HCT116 (cell line): ENCODE measurements around the gene ALDH16A1. TPM values are rescaled to one million over a fixed set of nuclear protein-coding genes. Genes with fewer than 3 reads are reported as not detected.

Experiments
- ATAC-seq: fragments of 200-7000 bp; cut with Tn5 transposase; 2 replicates; pipeline ENCODE4 v1.9.1; 2020; ENCODE audit warnings: mild to moderate bottlenecking, moderate library complexity
- BruUV-seq: library from RNA; stranded (reverse); fragments of 400-500 nt; replicated peaks from 2 replicates; lab custom pipeline; 2021; lab: Mats Ljungman, UMichigan
- CTCF ChIA-PET: fragments of 300-600 bp; sonication (Branson Sonifier 250); formaldehyde crosslinking; loops from one replicate; lab custom pipeline; 2021; ENCODE audit warnings: antibody characterized with exemption; lab: Charles Lee
- POLR2A ChIA-PET: fragments of 300-600, 350-600 bp; sonication (Branson Sonifier 250); formaldehyde crosslinking; loops from one replicate; lab custom pipeline; 2021; ENCODE audit warnings: antibody characterized with exemption; lab: Charles Lee
- RAD21 ChIA-PET, 2 experiments: fragments of 300-600 bp; sonication (Branson Sonifier 250); formaldehyde crosslinking; loops; one replicate each; lab custom pipeline; 2023; ENCODE audit warnings: low total read pairs in 2 of 2; ENCODE audit not compliant: uncharacterized antibody in 2 of 2, unreplicated experiment in 2 of 2, low non-redundant PET in 1 of 2; lab: Charles Lee
- DNase-seq: peaks from one replicate; pipeline ENCODE4 v3.0.0-alpha.2; 2010; ENCODE audit warnings: low read depth, low spot score
- H2AFZ ChIP-seq: fragments of 200-600 bp; shearing (Covaris generic), sonication (generic); 2 replicates; pipeline ENCODE4 v1.6.1; 2017; ENCODE audit warnings: low read depth, mixed run types, mixed read lengths, antibody characterized with exemption, low read length; ENCODE audit not compliant: poor library complexity, severe bottlenecking
- H3K27ac ChIP-seq: 2 replicates; pipeline ENCODE4 v1.5.1; 2012; ENCODE audit warnings: low read depth, low read length
- H3K27me3 ChIP-seq: fragments of 200-600 bp; sonication (generic); 2 replicates; pipeline ENCODE4 v1.6.1; 2016; ENCODE audit warnings: mixed run types, low read length, mixed read lengths; ENCODE audit not compliant: insufficient read depth
- H3K36me3 ChIP-seq, 2 experiments: fragments of 200-500 bp in 1 of 2; fragments of 200-600 bp in 1 of 2; sonication (Bioruptor generic) in 1 of 2; sonication (generic) in 1 of 2; 2 replicates each; pipeline versions ENCODE4 v1.5.1 to v1.6.1; 2014 to 2016; ENCODE audit warnings: low read length in 2 of 2, inconsistent platforms in 1 of 2, mixed read lengths in 1 of 2, mixed run types in 1 of 2; ENCODE audit not compliant: insufficient read depth in 2 of 2, control insufficient read depth in 1 of 2
- H3K4me1 ChIP-seq, 2 experiments: fragments of 200-600 bp in 1 of 2; sonication (generic) in 1 of 2; 2 replicates each; pipeline versions ENCODE4 v1.5.1 to v1.6.1; 2012 to 2017; ENCODE audit warnings: low read length in 2 of 2, inconsistent platforms in 1 of 2, mild to moderate bottlenecking in 1 of 2, mixed read lengths in 1 of 2, mixed run types in 1 of 2, moderate library complexity in 1 of 2; ENCODE audit not compliant: insufficient read depth in 2 of 2, control insufficient read depth in 1 of 2
- H3K4me2 ChIP-seq: fragments of 200-600 bp; sonication (generic); 2 replicates; pipeline ENCODE4 v1.6.1; 2017; ENCODE audit warnings: mixed run types, low read length, mixed read lengths
- H3K4me3 ChIP-seq, 2 experiments: fragments of 200-600 bp in 1 of 2; sonication (generic) in 1 of 2; replicated peaks in 1 of 2; 2 replicates each; pipeline ENCODE4 v1.5.1; 2011 to 2016; ENCODE audit warnings: low read length in 2 of 2, control low read depth in 1 of 2, low read depth in 1 of 2, mild to moderate bottlenecking in 1 of 2, mixed read lengths in 1 of 2, mixed run types in 1 of 2
- H3K79me2 ChIP-seq: fragments of 200-600 bp; sonication (generic); 2 replicates; pipeline ENCODE4 v1.6.1; 2017; ENCODE audit warnings: mild to moderate bottlenecking, mixed run types, low read length, moderate library complexity, mixed read lengths; ENCODE audit not compliant: insufficient read depth
- H3K9ac ChIP-seq: fragments of 200-600 bp; sonication (generic); 2 replicates; pipeline ENCODE4 v1.6.1; 2016; ENCODE audit warnings: low read length, mixed read lengths
- H3K9me2 ChIP-seq: fragments of 200-600 bp; sonication (generic), shearing (Covaris generic); 2 replicates; pipeline ENCODE4 v1.6.1; 2017; ENCODE audit warnings: mixed run types, mild to moderate bottlenecking, moderate library complexity; ENCODE audit not compliant: insufficient read depth
- H3K9me3 ChIP-seq, 2 experiments: fragments of 200-500 bp in 1 of 2; fragments of 200-600 bp in 1 of 2; sonication (Bioruptor generic) in 1 of 2; sonication (generic) in 1 of 2; 2 replicates each; pipeline ENCODE4 v1.6.1; 2014 to 2017; ENCODE audit warnings: low read length in 2 of 2, mixed read lengths in 2 of 2, inconsistent platforms in 1 of 2, low read depth in 1 of 2, mild to moderate bottlenecking in 1 of 2, mixed run types in 1 of 2, moderate library complexity in 1 of 2; ENCODE audit not compliant: control insufficient read depth in 1 of 2, insufficient read depth in 1 of 2
- H4K20me1 ChIP-seq: fragments of 200-600 bp; sonication (generic), shearing (Covaris generic); 2 replicates; pipeline ENCODE4 v1.6.1; 2017; ENCODE audit warnings: mixed run types, mild to moderate bottlenecking, moderate library complexity; ENCODE audit not compliant: insufficient read depth
- CBX3 ChIP-seq: IDR thresholded peaks from 2 replicates; pipeline ENCODE4 v1.6.1; 2012; ENCODE audit warnings: low read depth
- CEBPB ChIP-seq: IDR thresholded peaks from 2 replicates; pipeline ENCODE4 v1.6.1; 2012; ENCODE audit warnings: low read depth
- EGR1 ChIP-seq: IDR thresholded peaks from 2 replicates; pipeline ENCODE4 v1.6.1; 2012; ENCODE audit warnings: low read depth
- ELF1 ChIP-seq: IDR thresholded peaks from 2 replicates; pipeline ENCODE4 v1.6.1; 2012; ENCODE audit warnings: low read depth, borderline replicate concordance
- EZH2 ChIP-seq: fragments of 200-600 bp; sonication (generic); IDR thresholded peaks from 2 replicates; pipeline ENCODE4 v1.6.1; 2017; ENCODE audit warnings: antibody characterized with exemption, mixed run types
- EZH2phosphoT487 ChIP-seq: fragments of 200-600 bp; IDR thresholded peaks from 2 replicates; pipeline ENCODE4 v1.6.1; 2018; ENCODE audit warnings: antibody characterized with exemption, borderline replicate concordance
- FOSL1 ChIP-seq: IDR thresholded peaks from 2 replicates; pipeline ENCODE4 v1.6.1; 2012; ENCODE audit warnings: low read depth
- JUND ChIP-seq: IDR thresholded peaks from 2 replicates; pipeline ENCODE4 v1.6.1; 2012
- MAX ChIP-seq: IDR thresholded peaks from 2 replicates; pipeline ENCODE4 v1.6.1; 2012
- POLR2A ChIP-seq: IDR thresholded peaks from 2 replicates; pipeline ENCODE4 v1.7.0; 2011; ENCODE audit warnings: borderline replicate concordance; ENCODE audit not compliant: insufficient read depth, insufficient read length; ENCODE audit errors: extremely low read depth
- POLR2AphosphoS5 ChIP-seq: IDR thresholded peaks from 2 replicates; pipeline ENCODE4 v1.6.1; 2011; ENCODE audit warnings: mild to moderate bottlenecking, low read depth, low read length, moderate library complexity
- RAD21 ChIP-seq: IDR thresholded peaks from 2 replicates; pipeline ENCODE4 v1.6.1; 2012; ENCODE audit warnings: low read depth, mild to moderate bottlenecking
- SIN3A ChIP-seq: IDR thresholded peaks from 2 replicates; pipeline ENCODE4 v1.6.1; 2012; ENCODE audit warnings: low read depth
- SP1 ChIP-seq: IDR thresholded peaks from 2 replicates; pipeline ENCODE4 v1.6.1; 2012; ENCODE audit warnings: low read depth
- SRF ChIP-seq: IDR thresholded peaks from 2 replicates; pipeline ENCODE4 v1.6.1; 2012; ENCODE audit warnings: low read depth
- YY1 ChIP-seq: IDR thresholded peaks from 2 replicates; pipeline ENCODE4 v1.6.1; 2011; ENCODE audit warnings: low read length, low read depth, moderate library complexity, mild to moderate bottlenecking; ENCODE audit not compliant: insufficient replicate concordance; ENCODE audit errors: extremely low read depth
- ZNF274 ChIP-seq: fragments of 200-500 bp; sonication (Bioruptor generic); IDR thresholded peaks from 2 replicates; pipeline ENCODE4 v1.6.1; 2014; ENCODE audit warnings: mild to moderate bottlenecking, low read depth, low read length, inconsistent platforms
- intact Hi-C: fragments of 100-400 bp; cut with micrococcal nuclease; formaldehyde crosslinking; loops from 2 replicates; pipeline ENCODE4 v1.10.0; 2022
- total RNA-seq: library from RNA; stranded (reverse); gene quantifications from one replicate; pipeline ENCODE4 v1.2.1, GENCODE V29; 2021; ENCODE audit not compliant: unreplicated experiment
- TF ChIP-seq, protein P1 (sequence below), 3 experiments: fragments of 200-600 bp in 1 of 3; sonication (generic) in 1 of 3; IDR thresholded peaks in 2 of 3; conservative IDR thresholded peaks in 1 of 3; 2 replicates each; pipeline ENCODE4 v1.5.1; 2012 to 2017; ENCODE audit warnings: low read depth in 2 of 3, low read length in 2 of 3, antibody characterized with exemption in 1 of 3, borderline replicate concordance in 1 of 3, control low read depth in 1 of 3, mild to moderate bottlenecking in 1 of 3, mixed read lengths in 1 of 3, mixed run types in 1 of 3, moderate library complexity in 1 of 3; ENCODE audit not compliant: insufficient read depth in 1 of 3
- TF ChIP-seq, protein P2 (sequence below): IDR thresholded peaks from 2 replicates; pipeline ENCODE4 v1.6.1; 2012
- TF ChIP-seq, protein P3 (sequence below): IDR thresholded peaks from 2 replicates; pipeline ENCODE4 v1.6.1; 2012; ENCODE audit warnings: low read depth

ALDH16A1 gene
- total RNA-seq, 1 experiment from 2014 or later = 22.8 TPM

DNA sequence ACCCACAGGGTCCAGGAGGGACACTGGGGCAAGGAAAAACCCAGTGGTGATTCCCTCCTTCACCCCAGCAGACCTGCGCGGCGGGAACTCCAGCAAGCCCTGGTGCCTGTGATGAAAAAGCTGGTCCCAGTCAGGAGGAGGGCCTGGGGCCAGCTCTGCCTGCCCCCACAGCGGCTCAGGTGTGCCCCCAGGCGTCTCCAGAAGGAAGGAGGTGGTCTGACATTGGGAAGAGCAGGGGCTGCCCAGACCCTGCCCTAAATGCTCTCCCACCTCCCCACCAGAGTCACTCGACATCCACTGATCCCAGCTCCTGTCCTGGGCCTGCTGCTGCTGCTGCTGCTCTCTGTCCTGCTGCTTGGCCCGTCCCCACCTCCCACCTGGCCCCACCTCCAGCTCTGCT is 35.9 kb upstream of the ALDH16A1 start (continued):
- no peak for TF ChIP-seq EZH2phosphoT487
- no peak for TF ChIP-seq YY1
- no peak for TF ChIP-seq EZH2
- no peak for TF ChIP-seq FOSL1
- TF ChIP-seq ELF1 = no peak
- no peak for TF ChIP-seq SP1
- no peak for TF ChIP-seq CBX3
- no peak for TF ChIP-seq POLR2A

GRCh38 chr19:49418511-49418910 is 34.5 kb upstream of the ALDH16A1 start:
- Histone ChIP-seq H3K27ac (no peak overlapping the region), H4K20me1 (no peaks in the 10 kb centered on the region), H3K4me3 (no peak overlapping the region), H3K4me1 (peaks cover 0 to 5% of the 10 kb centered on the region in 2 experiments; a peak in 1 of 4 replicates), H3K36me3 (no peaks in the 10 kb centered on the region), H3K9ac (no peak overlapping the region), H3K79me2 (no peaks in the 10 kb centered on the region), H3K27me3 (peaks cover 20% of the 10 kb centered on the region; the same call in 1 of the 2 replicates), H3K9me2 (no peaks in the 10 kb centered on the region), H3K9me3 (no peaks in the 10 kb centered on the region), H2AFZ (no peak overlapping the region), H3K4me2 (no peak overlapping the region)
- CTCF ChIA-PET = no interaction called here
- POLR2A ChIA-PET = no interaction called here
- BruUV-seq = no TSS peak
- intact Hi-C loops = no loop called here
- DNase-seq (no peak), ATAC-seq (no peak)
- RAD21 ChIA-PET = no interaction called here
- TF ChIP-seq ELF1 = no peak
- no peak for TF ChIP-seq ZNF274
- no peak for TF ChIP-seq CBX3
- no peak for TF ChIP-seq JUND
- TF ChIP-seq EZH2phosphoT487 = no peak
- no peak for TF ChIP-seq MAX
- TF ChIP-seq CEBPB = no peak
- no peak for TF ChIP-seq EGR1
- TF ChIP-seq SRF = no peak
- TF ChIP-seq POLR2AphosphoS5 = no peak
- TF ChIP-seq POLR2A = no peak
- TF ChIP-seq, protein P1, sequence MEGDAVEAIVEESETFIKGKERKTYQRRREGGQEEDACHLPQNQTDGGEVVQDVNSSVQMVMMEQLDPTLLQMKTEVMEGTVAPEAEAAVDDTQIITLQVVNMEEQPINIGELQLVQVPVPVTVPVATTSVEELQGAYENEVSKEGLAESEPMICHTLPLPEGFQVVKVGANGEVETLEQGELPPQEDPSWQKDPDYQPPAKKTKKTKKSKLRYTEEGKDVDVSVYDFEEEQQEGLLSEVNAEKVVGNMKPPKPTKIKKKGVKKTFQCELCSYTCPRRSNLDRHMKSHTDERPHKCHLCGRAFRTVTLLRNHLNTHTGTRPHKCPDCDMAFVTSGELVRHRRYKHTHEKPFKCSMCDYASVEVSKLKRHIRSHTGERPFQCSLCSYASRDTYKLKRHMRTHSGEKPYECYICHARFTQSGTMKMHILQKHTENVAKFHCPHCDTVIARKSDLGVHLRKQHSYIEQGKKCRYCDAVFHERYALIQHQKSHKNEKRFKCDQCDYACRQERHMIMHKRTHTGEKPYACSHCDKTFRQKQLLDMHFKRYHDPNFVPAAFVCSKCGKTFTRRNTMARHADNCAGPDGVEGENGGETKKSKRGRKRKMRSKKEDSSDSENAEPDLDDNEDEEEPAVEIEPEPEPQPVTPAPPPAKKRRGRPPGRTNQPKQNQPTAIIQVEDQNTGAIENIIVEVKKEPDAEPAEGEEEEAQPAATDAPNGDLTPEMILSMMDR (IDR thresholded peaks at IDR 0.05 in 2 of 3, conservative IDR thresholded peaks at IDR 0.05 in 1 of 3; ENCODE audit: borderline replicate concordance in 1 of 3, insufficient read depth in 1 of 3, low read depth in 2 of 3, low read length in 2 of 3) = no peak
- TF ChIP-seq, protein P2, sequence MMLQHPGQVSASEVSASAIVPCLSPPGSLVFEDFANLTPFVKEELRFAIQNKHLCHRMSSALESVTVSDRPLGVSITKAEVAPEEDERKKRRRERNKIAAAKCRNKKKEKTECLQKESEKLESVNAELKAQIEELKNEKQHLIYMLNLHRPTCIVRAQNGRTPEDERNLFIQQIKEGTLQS = no peak
- TF ChIP-seq, protein P3, sequence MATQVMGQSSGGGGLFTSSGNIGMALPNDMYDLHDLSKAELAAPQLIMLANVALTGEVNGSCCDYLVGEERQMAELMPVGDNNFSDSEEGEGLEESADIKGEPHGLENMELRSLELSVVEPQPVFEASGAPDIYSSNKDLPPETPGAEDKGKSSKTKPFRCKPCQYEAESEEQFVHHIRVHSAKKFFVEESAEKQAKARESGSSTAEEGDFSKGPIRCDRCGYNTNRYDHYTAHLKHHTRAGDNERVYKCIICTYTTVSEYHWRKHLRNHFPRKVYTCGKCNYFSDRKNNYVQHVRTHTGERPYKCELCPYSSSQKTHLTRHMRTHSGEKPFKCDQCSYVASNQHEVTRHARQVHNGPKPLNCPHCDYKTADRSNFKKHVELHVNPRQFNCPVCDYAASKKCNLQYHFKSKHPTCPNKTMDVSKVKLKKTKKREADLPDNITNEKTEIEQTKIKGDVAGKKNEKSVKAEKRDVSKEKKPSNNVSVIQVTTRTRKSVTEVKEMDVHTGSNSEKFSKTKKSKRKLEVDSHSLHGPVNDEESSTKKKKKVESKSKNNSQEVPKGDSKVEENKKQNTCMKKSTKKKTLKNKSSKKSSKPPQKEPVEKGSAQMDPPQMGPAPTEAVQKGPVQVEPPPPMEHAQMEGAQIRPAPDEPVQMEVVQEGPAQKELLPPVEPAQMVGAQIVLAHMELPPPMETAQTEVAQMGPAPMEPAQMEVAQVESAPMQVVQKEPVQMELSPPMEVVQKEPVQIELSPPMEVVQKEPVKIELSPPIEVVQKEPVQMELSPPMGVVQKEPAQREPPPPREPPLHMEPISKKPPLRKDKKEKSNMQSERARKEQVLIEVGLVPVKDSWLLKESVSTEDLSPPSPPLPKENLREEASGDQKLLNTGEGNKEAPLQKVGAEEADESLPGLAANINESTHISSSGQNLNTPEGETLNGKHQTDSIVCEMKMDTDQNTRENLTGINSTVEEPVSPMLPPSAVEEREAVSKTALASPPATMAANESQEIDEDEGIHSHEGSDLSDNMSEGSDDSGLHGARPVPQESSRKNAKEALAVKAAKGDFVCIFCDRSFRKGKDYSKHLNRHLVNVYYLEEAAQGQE = no peak
- no peak for TF ChIP-seq RAD21
- no peak for TF ChIP-seq SIN3A
